Activated naive CD8-positive, alpha-beta T cell treated with anti-CD3 and anti-CD28 coated beads, Interleukin-2, amount 50 U/mL, for 24 hours (primary cell): ENCODE data around the gene NUP188.
A peak's percentile ranks its signal among the peaks of the same experiment; 100 is the strongest.
"Not testable (repeated sequence)": the region's sequence is repeated elsewhere in the genome, so short reads cannot be mapped to it uniquely, and the experiment has no call there.

Experiments used
- ATAC-seq: fragments of 150-1000 bp; cut with Tn5 transposase; one replicate; pipeline ENCODE4 v1.10.0; 2021
- DNase-seq: peaks from one replicate; pipeline ENCODE4 v3.0.0; 2021
- H3K27ac Mint-ChIP-seq: one replicate; pipeline ENCODE4 v1.8.0; 2021; ENCODE audit warnings: mild to moderate bottlenecking, mixed read lengths
- H3K27me3 Mint-ChIP-seq: one replicate; pipeline ENCODE4 v1.8.0; 2021; ENCODE audit warnings: mixed read lengths
- H3K36me3 Mint-ChIP-seq: one replicate; pipeline ENCODE4 v1.8.0; 2021; ENCODE audit warnings: low read depth, mixed read lengths
- H3K4me1 Mint-ChIP-seq: one replicate; pipeline ENCODE4 v1.8.0; 2021; ENCODE audit warnings: mixed read lengths
- H3K4me3 Mint-ChIP-seq: one replicate; pipeline ENCODE4 v1.8.0; 2021; ENCODE audit warnings: mild to moderate bottlenecking, moderate library complexity, mixed read lengths
- H3K9me3 Mint-ChIP-seq: one replicate; pipeline ENCODE4 v1.8.0; 2021; ENCODE audit warnings: mixed read lengths

The NUP188 gene

DNA sequence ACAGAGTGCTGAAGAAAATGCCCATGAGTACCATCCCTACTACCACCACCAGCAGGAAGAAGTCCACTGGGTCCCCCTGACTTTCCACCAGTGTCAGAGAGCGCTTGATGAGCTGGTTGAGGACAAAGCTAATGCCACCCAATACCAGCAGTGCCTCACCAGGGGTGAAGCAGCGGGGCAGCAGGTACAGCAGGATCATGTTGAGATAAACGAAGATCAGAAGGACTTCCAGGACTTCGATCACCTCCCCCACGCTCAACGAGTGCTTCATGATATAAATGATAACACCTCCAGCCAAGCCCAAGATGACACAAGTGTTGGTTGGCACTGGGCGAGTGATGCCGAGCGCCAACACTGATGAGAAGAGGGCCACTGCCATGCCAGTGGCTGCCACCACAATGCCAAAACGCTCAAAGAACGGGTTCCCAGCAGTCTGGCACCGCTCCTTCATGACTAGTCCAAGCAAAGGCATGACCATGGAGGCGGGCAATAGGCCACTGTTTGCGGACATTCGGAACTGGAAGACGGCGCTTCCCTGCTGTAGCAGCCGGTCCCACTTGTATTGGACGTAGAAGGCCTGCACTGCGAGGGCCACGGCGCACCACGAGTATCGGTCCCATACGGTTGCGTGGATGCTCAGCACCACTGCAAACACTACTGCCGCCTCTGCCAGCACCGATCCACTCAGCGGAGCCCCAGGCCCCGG is 775 bp upstream of the NUP188 start:
- peaks cover 19% of the 10 kb centered on the region for H3K36me3 Mint-ChIP-seq

GRCh38 chr9:128947277-128947526 is 297 bp upstream of the NUP188 start:
- Mint-ChIP-seq H3K27me3 (no peaks in the 10 kb centered on the region), H3K4me3 (peak overlapping the region; percentile 83), H3K27ac (peak overlapping the region; percentile 98), H3K36me3 (peaks cover 19% of the 10 kb centered on the region), H3K4me1 (peaks cover 42% of the 10 kb centered on the region), H3K9me3 (no peaks in the 10 kb centered on the region)
- DNase-seq = no peak
- ATAC-seq = peak; percentile 16

More for the DNA sequence above, 775 bp upstream of the NUP188 start:
- Mint-ChIP-seq H3K9me3 (no peaks in the 10 kb centered on the region), H3K27me3 (no peaks in the 10 kb centered on the region), H3K4me1 (peaks cover 42% of the 10 kb centered on the region), H3K27ac (peak overlapping the region; percentile 98), H3K4me3 (peak overlapping the region; percentile 83)
- ATAC-seq (no peak), DNase-seq (no peak)

- peaks cover 29% of the 10 kb centered on the region for H3K36me3 Mint-ChIP-seq
- H3K9me3 Mint-ChIP-seq, DNase-seq, H3K4me3 Mint-ChIP-seq, H3K27me3 Mint-ChIP-seq, H3K4me1 Mint-ChIP-seq, ATAC-seq, H3K27ac Mint-ChIP-seq: not testable (repeated sequence)
Measured at GRCh38 chr9:128961403-128961802, 13.9 kb downstream of the NUP188 start.

- no peaks in the 10 kb centered on the region for H3K27me3 Mint-ChIP-seq
- no peak overlapping the region for H3K4me3 Mint-ChIP-seq
- no peak for DNase-seq
- no peaks in the 10 kb centered on the region for H3K9me3 Mint-ChIP-seq
- peaks cover 48% of the 10 kb centered on the region for H3K36me3 Mint-ChIP-seq
- ATAC-seq = no peak
- no peak overlapping the region for H3K27ac Mint-ChIP-seq
- no peaks in the 10 kb centered on the region for H3K4me1 Mint-ChIP-seq
Measured at GRCh38 chr9:128969491-128969890, 22.0 kb downstream of the NUP188 start.

DNA sequence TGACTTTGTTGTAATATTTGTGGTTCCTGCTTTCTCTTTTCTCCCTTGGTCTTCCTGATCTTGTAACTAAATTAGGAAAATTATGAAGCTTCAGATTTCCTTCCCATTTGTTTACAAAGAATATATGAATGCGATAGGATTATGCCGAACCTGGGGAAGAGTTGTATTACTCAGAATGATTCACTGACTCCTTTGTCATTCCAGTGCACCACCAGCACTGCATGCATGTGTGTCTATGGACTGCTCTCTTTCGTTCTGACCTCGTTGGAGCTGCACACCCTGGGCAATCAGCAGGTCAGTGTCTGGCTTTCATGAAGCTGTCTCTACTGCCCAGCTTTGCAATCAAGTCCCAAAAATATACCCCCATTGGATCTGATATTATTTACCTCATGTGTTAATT is 25.5 kb downstream of the NUP188 start:
- ATAC-seq (no peak), DNase-seq (no peak)
- H3K9me3 Mint-ChIP-seq = no peaks in the 10 kb centered on the region
- H3K4me3 Mint-ChIP-seq = no peak overlapping the region
- H3K36me3 Mint-ChIP-seq = peaks cover 64% of the 10 kb centered on the region
- H3K27me3 Mint-ChIP-seq = no peaks in the 10 kb centered on the region
- no peaks in the 10 kb centered on the region for H3K4me1 Mint-ChIP-seq
- no peak overlapping the region for H3K27ac Mint-ChIP-seq

- no peak for ATAC-seq
- H3K27me3 Mint-ChIP-seq = no peaks in the 10 kb centered on the region
- no peak for DNase-seq
- H3K27ac Mint-ChIP-seq = no peak overlapping the region
- H3K36me3 Mint-ChIP-seq = peaks cover 69% of the 10 kb centered on the region
- no peaks in the 10 kb centered on the region for H3K4me1 Mint-ChIP-seq
- H3K4me3 Mint-ChIP-seq = no peak overlapping the region
- no peaks in the 10 kb centered on the region for H3K9me3 Mint-ChIP-seq
Measured at GRCh38 chr9:128979111-128979510, 31.6 kb downstream of the NUP188 start.

GRCh38 chr9:128983536-128983935 is 36.0 kb downstream of the NUP188 start:
- no peaks in the 10 kb centered on the region for H3K27me3 Mint-ChIP-seq
- H3K9me3 Mint-ChIP-seq = no peaks in the 10 kb centered on the region
- DNase-seq = no peak
- no peak for ATAC-seq
- H3K4me1 Mint-ChIP-seq = no peaks in the 10 kb centered on the region
- H3K36me3 Mint-ChIP-seq = peaks cover 74% of the 10 kb centered on the region
- H3K27ac Mint-ChIP-seq = no peak overlapping the region
- no peak overlapping the region for H3K4me3 Mint-ChIP-seq

DNA sequence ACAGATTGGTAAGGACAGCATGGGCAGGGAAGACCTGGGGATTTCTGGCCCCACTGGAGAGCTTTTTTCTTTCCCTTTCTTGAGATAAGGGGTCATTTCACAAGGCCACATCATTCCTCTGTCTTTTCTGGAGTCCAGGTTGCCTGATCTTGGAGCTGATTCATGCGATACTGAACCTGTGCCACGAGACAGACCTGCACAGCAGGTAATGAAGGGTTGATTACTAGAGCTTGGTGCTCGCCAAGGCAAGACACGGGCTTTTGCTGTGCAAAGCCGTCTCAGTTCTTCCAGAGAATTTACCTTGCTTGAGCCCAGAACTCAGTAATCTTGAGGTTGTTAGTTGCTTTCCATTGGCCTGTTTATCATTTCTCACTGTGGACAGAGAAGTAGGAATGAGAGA is 39.2 kb downstream of the NUP188 start:
- peaks cover 60% of the 10 kb centered on the region for H3K36me3 Mint-ChIP-seq
- H3K9me3 Mint-ChIP-seq = no peaks in the 10 kb centered on the region
- no peaks in the 10 kb centered on the region for H3K4me1 Mint-ChIP-seq
- H3K4me3 Mint-ChIP-seq = no peak overlapping the region
- H3K27me3 Mint-ChIP-seq = no peaks in the 10 kb centered on the region
- no peak overlapping the region for H3K27ac Mint-ChIP-seq
- ATAC-seq (no peak), DNase-seq (no peak)

DNA sequence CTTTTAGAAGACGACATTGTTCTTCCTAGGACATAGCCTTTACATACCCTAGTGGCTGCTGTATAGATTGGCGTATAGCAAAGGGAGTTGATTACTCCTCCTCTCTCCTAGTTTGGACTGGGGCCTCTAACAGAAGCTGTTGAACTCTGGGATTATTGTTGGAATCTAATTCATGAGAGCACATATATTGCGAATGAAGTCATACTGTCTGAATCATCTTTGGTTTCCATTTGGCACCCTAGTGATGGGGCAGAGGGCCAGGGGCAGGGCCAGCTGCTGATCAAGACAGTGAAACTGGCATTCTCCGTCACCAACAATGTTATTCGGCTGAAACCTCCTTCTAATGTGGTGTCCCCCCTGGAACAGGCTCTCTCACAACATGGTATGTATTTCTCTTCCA is 40.3 kb downstream of the NUP188 start:
- no peak overlapping the region for H3K27ac Mint-ChIP-seq
- H3K36me3 Mint-ChIP-seq = peaks cover 58% of the 10 kb centered on the region
- H3K4me3 Mint-ChIP-seq = no peak overlapping the region

DNA sequence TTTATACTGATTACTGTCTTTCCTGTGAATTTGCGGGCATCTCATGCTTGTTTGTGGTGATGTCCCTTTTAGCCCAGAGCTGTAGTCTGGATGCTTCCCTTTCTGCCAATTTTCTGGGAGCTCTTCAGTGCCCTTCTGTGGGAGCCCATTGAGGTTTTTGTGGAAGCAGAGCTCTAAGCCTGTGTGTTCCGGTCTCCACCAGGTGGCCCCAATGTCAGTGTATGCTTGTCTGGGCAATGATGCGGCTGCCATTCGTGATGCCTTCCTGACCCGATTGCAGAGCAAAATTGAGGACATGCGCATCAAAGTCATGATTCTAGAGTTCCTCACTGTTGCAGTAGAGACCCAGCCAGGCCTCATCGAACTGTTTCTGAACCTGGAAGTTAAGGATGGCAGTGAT is 45.5 kb downstream of the NUP188 start:
- no peaks in the 10 kb centered on the region for H3K27me3 Mint-ChIP-seq
- H3K4me1 Mint-ChIP-seq = no peaks in the 10 kb centered on the region
- no peak for ATAC-seq
- H3K36me3 Mint-ChIP-seq = peaks cover 64% of the 10 kb centered on the region
- DNase-seq = no peak
- H3K4me3 Mint-ChIP-seq = no peak overlapping the region
- H3K9me3 Mint-ChIP-seq = no peaks in the 10 kb centered on the region
- H3K27ac Mint-ChIP-seq = no peak overlapping the region

More for the DNA sequence above, 40.3 kb downstream of the NUP188 start:
- H3K4me1 Mint-ChIP-seq = no peaks in the 10 kb centered on the region
- no peaks in the 10 kb centered on the region for H3K9me3 Mint-ChIP-seq
- no peaks in the 10 kb centered on the region for H3K27me3 Mint-ChIP-seq
- DNase-seq (no peak), ATAC-seq (no peak)

DNA sequence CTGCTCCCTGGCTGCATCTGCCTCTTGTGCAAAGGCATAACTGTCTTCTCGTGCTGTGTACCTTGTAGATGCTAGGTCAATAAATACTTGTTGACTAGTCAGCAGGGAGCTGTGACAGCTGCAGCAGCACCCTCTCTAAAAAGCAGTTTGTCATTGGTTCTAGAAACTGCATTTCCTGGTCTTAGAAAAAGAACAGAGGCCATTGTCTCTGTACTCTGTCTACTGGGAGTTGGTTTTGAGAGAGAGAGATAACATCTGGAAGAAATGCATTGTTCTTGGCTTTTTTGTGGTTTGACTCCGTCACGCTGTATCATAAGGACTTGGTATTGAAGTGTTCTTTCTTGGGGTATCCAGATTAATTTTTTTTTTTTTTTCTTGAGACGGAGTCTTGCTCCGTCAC is 48.3 kb downstream of the NUP188 start:
- Mint-ChIP-seq H3K36me3 (peaks cover 68% of the 10 kb centered on the region), H3K27me3 (no peaks in the 10 kb centered on the region), H3K4me1 (no peaks in the 10 kb centered on the region), H3K4me3 (no peak overlapping the region), H3K27ac (no peak overlapping the region), H3K9me3 (no peaks in the 10 kb centered on the region)
- ATAC-seq = no peak
- no peak for DNase-seq

DNA sequence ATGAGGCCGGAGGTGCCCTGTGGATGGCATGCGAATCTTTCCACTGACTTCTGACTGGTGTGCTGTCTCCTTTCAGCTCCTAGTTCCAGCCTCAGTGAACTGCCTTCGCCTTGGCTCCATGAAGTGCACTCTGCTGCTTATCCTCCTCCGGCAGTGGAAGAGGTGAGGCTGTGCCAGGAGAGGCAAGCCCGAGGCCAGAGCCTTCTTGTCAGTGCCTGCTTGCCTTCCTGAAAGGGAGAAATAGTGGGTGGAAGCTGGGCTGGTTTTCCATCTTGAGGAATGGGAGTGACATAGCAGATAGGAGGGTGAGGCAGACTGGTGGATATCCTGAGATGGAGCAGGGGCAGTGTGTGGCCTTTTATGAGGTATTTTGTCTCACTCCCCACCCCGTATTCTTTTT is 51.0 kb downstream of the NUP188 start:
- ATAC-seq = no peak
- no peak overlapping the region for H3K27ac Mint-ChIP-seq
- H3K9me3 Mint-ChIP-seq = no peaks in the 10 kb centered on the region
- peaks cover 71% of the 10 kb centered on the region for H3K36me3 Mint-ChIP-seq
- no peaks in the 10 kb centered on the region for H3K4me1 Mint-ChIP-seq
- DNase-seq = no peak
- H3K4me3 Mint-ChIP-seq = no peak overlapping the region
- H3K27me3 Mint-ChIP-seq = no peaks in the 10 kb centered on the region

DNA sequence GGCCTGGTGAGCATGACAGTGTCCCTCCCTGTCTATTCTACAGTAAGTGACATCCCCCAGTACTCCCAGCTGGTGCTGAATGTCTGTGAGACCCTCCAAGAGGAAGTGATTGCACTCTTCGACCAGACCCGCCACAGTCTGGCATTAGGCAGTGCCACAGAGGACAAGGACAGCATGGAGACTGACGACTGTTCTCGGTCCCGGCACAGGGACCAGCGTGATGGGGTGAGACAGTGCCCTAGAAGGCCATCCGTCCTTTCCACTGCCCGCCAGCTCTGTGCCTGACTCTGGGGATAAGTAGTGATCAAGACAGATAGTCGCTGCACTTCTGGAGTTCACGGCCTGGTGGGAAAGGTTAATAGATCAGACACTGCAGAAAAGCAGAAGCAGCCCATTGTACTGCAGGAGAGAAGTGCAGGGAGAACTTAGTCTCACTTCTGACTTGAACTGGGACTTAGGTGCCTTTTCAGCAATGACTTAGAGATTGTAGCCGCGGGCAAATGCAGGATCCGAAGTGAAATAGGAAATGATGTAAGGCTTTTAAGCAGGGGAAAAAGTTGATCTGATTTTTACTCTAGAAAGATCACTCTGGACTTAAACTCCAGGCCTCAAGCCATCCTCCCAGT is 52.2 kb downstream of the NUP188 start:
- Mint-ChIP-seq H3K27me3 (no peaks in the 10 kb centered on the region), H3K4me1 (no peaks in the 10 kb centered on the region), H3K36me3 (peaks cover 63% of the 10 kb centered on the region), H3K27ac (no peak overlapping the region), H3K4me3 (no peak overlapping the region), H3K9me3 (no peaks in the 10 kb centered on the region)
- ATAC-seq = peak; percentile 24
- no peak for DNase-seq

- no peaks in the 10 kb centered on the region for H3K4me1 Mint-ChIP-seq
- H3K36me3 Mint-ChIP-seq = peaks cover 58% of the 10 kb centered on the region
- no peaks in the 10 kb centered on the region for H3K27me3 Mint-ChIP-seq
- H3K9me3 Mint-ChIP-seq = no peaks in the 10 kb centered on the region
- H3K27ac Mint-ChIP-seq = no peak overlapping the region
- H3K4me3 Mint-ChIP-seq = no peak overlapping the region
- ATAC-seq = no peak
- no peak for DNase-seq
Measured at GRCh38 chr9:129001504-129002325, 54.2 kb downstream of the NUP188 start.

DNA sequence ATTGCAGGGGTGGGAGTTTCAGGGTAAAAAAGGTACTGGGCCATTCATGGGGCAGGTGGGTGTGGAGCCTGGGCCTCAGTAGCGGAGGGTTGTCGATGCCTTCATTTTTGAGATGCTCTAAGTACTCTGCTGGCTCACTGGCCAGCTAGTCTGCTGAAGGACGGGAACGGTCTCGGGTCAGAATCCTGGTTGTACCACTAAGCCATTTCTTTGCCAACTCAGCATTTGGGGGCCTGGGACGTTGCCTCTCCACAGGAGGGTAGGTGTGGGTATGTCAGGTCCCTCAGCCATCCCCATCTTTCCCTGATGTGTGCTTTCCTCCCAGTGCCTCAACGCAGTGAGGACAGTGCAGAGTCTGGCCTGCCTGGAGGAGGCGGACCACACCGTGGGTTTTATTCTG is 55.5 kb downstream of the NUP188 start:
- DNase-seq = no peak
- H3K4me1 Mint-ChIP-seq = no peaks in the 10 kb centered on the region

More for the DNA sequence above, 55.5 kb downstream of the NUP188 start:
- Mint-ChIP-seq H3K27me3 (no peaks in the 10 kb centered on the region), H3K4me3 (no peak overlapping the region), H3K27ac (no peak overlapping the region), H3K9me3 (no peaks in the 10 kb centered on the region), H3K36me3 (peaks cover 57% of the 10 kb centered on the region)
- ATAC-seq = no peak
